Stimulated activated CD4-positive, alpha-beta T cell treated with anti-CD3 and anti-CD28 coated beads, Interleukin-2, amount 100 ng/mL, for 48 hours (primary cell): Measurements from ENCODE around the gene DNM3.
A peak's percentile ranks its signal among the peaks of the same experiment; 100 is the strongest.
"Not testable (repeated sequence)": the region's sequence is repeated elsewhere in the genome, so short reads cannot be mapped to it uniquely, and the experiment has no call there.

Source experiments
- DNase-seq, 2 donors: peaks; one replicate each; pipeline ENCODE4 v3.0.0-alpha.2; 2020

DNM3 gene

GRCh38 chr1:172298141-172298540, 456.8 kb downstream of the DNM3 start:
- no peak for DNase-seq

- no peak for DNase-seq
Observed at GRCh38 chr1:172298911-172299310, 457.6 kb downstream of the DNM3 start.

GRCh38 chr1:172299515-172299914, 458.2 kb downstream of the DNM3 start:
- no peak for DNase-seq

DNA sequence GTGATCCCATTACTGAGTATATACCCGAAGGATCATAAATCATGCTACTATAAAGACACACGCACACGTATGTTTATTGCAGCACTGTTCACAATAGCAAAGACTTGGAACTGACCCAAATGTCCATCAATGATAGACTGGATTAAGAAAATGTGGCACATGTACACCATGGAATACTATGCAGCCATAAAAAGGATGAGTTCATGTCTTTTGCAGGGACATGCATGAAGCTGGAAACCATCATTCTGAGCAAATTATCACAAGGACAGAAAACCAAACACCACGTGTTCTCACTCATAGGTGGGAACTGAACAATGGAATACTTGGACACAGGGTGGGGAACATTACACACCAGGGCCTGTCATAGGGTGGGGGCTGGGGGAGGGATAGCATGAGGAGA, 466.2 kb downstream of the DNM3 start:
- DNase-seq = not testable (repeated sequence)

DNA sequence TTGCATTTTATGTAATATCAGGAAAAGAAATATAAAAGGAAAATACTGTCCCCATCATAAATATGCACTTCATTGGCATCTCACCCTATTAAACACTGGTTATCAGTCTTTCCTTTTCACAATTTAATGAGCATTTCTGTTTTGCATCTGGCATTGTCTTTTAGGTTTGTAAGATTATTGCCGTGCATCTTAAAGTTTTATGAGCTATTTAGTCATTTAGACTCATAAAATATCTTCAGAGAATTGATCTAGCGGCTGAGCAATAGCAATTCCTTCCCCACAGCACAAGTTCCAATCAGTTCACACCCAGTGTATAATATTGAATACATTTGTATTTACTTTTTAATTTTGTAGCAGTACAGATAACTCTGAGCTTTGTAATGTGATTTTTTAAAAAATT, 466.8 kb downstream of the DNM3 start:
- DNase-seq = no peak

- no peak for DNase-seq
Observed at GRCh38 chr1:172308577-172308976, 467.3 kb downstream of the DNM3 start.

- DNase-seq = no peak
Observed at GRCh38 chr1:172320733-172321132, 479.4 kb downstream of the DNM3 start.

DNA sequence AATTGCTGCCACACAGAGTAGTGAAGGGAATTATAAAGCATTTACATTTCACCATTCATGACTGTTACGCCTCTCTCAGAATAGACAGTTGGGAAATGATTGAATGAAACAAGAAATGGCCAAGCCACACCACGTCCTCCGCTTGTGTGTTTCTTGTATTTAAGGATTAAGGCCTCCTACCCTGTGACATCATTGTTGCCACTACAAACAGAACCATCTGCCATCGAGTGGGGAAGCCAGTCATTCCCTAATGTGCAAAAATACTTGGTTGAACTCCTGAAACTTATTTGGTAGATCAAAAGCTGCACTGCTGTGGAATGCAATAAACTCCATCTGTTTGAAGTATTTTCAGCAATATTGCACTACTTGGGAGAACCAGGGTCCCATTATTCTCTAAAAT, 480.2 kb downstream of the DNM3 start:
- no peak for DNase-seq

GRCh38 chr1:172322219-172323061, 481.1 kb downstream of the DNM3 start:
- DNase-seq = no peak

DNA sequence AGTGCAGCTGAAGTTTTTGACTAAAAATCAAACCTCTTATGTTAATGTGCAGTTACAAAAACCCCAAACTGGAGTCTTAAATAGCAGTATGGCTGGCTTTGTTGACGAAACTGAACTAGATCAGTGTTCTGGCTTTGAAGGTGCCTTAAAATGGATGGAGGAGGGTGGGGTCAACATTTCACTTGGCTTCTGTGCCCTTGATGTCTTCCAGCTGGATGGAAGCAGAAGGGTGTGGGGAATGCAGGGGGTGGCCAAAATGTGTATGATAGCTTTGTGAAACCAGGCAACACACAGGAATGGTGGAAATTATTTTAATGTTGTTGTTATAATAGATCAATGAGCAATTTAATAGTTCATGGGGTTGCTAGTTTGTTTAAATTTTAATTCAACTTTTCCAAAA, 482.4 kb downstream of the DNM3 start:
- no peak for DNase-seq

DNA sequence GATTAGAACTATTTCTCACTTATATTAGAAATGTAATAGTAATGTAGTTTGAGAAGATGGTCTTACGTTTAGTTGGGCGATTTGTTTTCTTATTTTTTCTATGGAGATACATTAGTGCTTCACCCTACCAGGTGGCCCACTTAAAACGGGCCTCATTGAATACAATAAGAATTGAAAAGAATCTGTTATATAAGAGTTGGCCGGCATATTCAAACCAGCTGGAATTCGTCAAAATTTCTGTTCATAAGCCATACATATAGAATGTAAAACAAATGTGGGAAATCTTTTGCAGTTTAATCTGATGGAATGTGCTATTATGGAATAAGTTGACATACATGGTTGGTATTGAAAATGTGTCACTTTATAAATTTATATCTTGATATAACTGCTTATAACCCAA, 482.8 kb downstream of the DNM3 start:
- no peak for DNase-seq

- no peak for DNase-seq
Observed at GRCh38 chr1:172324761-172325160, 483.5 kb downstream of the DNM3 start.

GRCh38 chr1:172325531-172325930, 484.2 kb downstream of the DNM3 start:
- DNase-seq = no peak

DNA sequence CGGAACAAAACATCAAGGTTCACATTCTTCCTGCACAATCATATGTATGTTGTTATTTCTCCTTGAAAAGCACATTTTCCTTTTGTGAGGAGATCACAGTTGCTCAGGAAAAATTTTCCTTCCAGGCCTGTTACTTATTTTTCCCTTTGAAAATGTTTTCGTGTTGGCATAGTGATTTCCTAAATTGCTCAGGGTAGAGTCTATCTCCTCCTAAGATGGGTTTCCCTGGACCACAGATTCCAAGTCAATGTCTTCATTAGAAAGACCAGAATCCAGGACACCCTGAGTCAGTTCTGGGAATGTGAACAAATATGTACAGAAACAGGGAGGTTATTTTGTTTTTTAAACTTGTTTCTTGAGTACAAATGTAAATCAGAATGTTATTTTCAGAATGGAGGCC, 484.8 kb downstream of the DNM3 start:
- no peak for DNase-seq

DNA sequence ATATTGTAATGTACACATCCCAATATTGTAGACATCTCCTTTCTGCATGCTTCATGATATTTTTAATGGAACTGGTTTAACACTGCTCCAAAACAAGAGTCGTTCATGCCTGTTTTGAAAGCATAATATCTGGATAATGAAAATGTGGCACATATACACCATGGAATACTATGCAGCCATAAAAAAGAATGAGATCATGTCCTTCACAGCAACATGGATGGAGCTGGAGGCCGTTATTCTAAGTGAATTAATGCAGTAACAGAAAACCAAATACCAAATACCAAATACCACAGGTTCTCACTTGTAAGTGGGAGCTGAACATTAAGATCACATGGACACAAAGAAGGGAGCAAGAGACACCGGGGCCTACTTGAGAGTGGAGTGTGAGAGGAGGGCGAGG, 487.0 kb downstream of the DNM3 start:
- no peak for DNase-seq

DNA sequence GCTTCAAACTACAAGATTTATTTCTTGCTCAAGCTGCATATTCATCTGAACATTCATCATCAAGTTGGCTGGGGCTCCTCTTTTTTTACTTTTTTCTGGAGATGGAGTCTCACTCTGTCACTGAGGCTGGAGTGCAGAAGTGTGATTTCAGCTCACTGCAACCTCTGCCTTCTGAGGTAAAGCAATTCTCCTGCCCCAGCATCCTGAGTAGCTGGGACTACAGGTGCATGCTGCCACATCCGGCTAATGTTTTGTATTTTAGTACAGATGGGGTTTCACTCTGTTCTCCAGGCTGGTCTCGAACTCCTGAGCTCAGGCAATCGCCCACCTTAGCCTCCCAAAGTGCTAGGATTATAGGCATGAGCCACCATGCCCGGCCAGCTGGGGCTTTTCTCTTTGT, 490.9 kb downstream of the DNM3 start:
- DNase-seq = no peak

- DNase-seq = no peak
Observed at GRCh38 chr1:172335377-172335776, 494.1 kb downstream of the DNM3 start.

DNA sequence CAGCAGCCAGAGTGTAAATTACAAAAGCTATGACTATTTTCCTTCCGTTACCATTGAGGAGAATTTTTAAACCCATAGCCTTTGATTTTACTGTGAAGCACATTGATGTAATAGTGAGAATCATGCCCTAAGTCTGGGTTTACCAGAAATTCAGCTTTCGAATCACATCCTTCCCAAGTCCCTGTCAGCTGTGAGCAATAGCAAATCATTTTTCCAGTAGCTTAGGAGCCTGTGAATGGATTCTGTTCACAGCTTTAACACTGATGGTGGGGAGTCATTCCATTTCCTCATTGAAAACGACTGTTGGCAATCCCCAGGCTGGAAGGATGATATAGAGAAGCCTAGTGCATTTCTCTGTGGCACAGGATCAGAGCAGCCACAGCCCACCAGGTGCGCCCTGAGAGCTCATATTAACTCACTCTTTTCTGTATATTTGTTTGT, 497.0 kb downstream of the DNM3 start:
- peak; percentile 22 to 27 for DNase-seq

DNA sequence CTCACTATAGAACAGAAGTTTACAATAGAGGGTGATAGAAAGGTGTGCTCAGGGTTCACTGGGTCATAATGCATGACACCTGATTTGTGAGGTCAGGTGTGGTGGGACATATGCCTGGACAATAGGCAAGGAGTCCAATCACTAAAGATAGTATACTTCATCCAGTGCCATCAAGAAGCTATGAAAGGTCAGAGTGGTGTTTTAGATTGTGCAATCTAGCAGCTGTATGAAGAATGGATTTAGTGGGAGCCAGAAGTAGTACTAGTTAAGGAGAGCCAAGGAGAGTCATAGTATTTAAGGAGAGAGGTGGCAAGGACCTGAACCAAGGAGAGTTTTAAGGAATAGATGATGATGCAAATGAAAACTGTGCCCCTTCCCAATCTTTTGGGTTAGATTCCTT, 498.5 kb downstream of the DNM3 start:
- DNase-seq = no peak

GRCh38 chr1:172340520-172340919, 499.2 kb downstream of the DNM3 start:
- no peak for DNase-seq

DNA sequence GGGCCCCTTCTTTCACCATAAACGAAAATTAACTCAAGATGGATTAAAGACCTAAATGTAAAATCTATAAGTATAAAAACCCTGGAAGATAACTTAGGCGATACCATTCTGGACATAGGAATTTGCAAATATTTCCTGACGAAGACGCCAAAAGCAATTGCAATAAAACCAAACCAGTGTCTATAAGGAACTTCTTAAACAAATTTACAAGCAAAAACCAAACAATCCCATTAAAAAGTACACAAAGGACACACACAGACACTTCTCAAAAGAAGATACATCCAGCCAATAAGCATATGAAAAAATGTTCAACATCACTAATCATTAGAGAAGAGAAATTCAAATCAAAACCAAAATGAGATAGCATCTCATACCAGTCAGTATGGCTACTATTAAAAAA, 500.4 kb downstream of the DNM3 start:
- no peak for DNase-seq

- no peak for DNase-seq
Observed at GRCh38 chr1:172342584-172343239, 501.4 kb downstream of the DNM3 start.

DNA sequence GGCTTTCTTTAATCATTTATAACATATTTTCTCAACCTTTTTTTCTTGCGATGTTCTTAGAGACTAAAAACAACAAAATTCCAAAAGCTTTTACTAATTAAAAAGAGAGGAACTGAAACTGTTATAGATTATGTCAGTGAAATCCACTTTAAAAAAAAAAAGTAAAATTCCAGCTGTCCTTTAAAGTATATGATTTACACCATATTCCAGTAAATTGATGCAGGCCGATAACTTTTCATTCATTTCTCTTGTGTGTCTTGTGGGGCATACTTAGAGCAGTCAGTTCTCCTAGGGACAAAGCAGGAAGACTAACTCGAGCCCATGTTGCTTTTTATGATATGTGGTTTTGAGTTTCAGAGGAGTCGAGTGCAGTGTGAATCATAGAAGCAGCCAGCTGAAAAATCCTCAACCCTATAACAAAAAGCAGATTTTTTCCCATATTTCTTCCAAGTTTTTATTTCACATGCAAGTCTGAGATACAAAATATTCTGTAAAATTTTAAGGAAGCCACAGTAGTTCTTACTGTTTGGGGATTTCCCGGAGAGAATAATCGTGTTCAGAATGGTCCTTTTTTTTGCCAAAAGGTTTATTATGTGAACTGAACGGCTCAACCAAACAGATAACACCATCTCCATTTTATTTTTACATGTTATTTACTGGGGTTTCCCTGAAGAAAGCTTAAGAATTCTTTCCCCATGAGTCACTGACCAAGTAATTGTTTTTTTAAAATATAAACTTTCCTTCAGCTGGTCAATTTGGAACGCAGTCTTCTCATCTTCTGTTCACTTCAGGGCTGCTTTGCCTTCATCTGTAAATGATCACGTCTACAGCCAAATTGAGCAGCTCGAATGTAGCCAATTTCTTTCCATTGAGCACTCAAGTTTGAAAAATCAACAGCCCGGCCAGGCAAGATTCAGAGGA, 502.2 kb downstream of the DNM3 start:
- no peak for DNase-seq
